Right hindlimb (tissue), 1 donor: ENCODE data around the gene PRR19.

Experiments used
- DNase-seq: peaks from one replicate; pipeline ENCODE4 v3.0.0-alpha.2; 2018

Gene PRR19

GRCh38 chr19:42297039-42297438 is 4.9 kb upstream of the PRR19 start:
- no peak for DNase-seq

GRCh38 chr19:42303101-42303464 is 1.2 kb downstream of the PRR19 start:
- DNase-seq, result no peak

GRCh38 chr19:42303876-42304275 is 1.9 kb downstream of the PRR19 start:
- no peak for DNase-seq

GRCh38 chr19:42306646-42307045 is 4.7 kb downstream of the PRR19 start:
- DNase-seq, result no peak

GRCh38 chr19:42309686-42310085 is 7.8 kb downstream of the PRR19 start:
- no peak for DNase-seq

- no peak for DNase-seq
Observed at GRCh38 chr19:42311657-42312056, 9.7 kb downstream of the PRR19 start.

GRCh38 chr19:42312370-42312769 is 10.4 kb downstream of the PRR19 start:
- DNase-seq, result no peak

GRCh38 chr19:42313096-42313839 is 11.3 kb downstream of the PRR19 start, which contains the start of gene TMEM145:
Gene TMEM145, plus strand, starts transcription at chr19:42313309. Its CDS starts 68 bp downstream, at chr19:42313377.
- DNase-seq, result no peak

- no peak for DNase-seq
Observed at GRCh38 chr19:42313840-42314755, 12.2 kb downstream of the PRR19 start.

- no peak for DNase-seq
Observed at GRCh38 chr19:42315024-42315423, 13.1 kb downstream of the PRR19 start.

- no peak for DNase-seq
Observed at GRCh38 chr19:42316223-42317211, 14.6 kb downstream of the PRR19 start.

- no peak for DNase-seq
Observed at GRCh38 chr19:42317535-42317934, 15.6 kb downstream of the PRR19 start.

GRCh38 chr19:42322305-42322704 is 20.4 kb downstream of the PRR19 start:
- no peak for DNase-seq

GRCh38 chr19:42323473-42323851 is 21.5 kb downstream of the PRR19 start:
- DNase-seq, result no peak

GRCh38 chr19:42323852-42324654 is 22.1 kb downstream of the PRR19 start:
- no peak for DNase-seq

- no peak for DNase-seq
Observed at GRCh38 chr19:42324655-42325307, 22.8 kb downstream of the PRR19 start.

GRCh38 chr19:42325308-42325895 is 23.5 kb downstream of the PRR19 start, which contains the start of gene MEGF8:
Gene MEGF8, plus strand, starts transcription at chr19:42325635. Its CDS starts 609 bp downstream, at chr19:42326244.
- DNase-seq, result peak; percentile 99

- no peak for DNase-seq
Observed at GRCh38 chr19:42325896-42326771, 24.2 kb downstream of the PRR19 start.

- DNase-seq, result no peak
Observed at GRCh38 chr19:42326969-42327368, 25.0 kb downstream of the PRR19 start.

GRCh38 chr19:42327381-42327780 is 25.4 kb downstream of the PRR19 start:
- no peak for DNase-seq
